Neuronal stem cell (in vitro differentiated cells): ENCODE results near the gene CASP10. TPM values are rescaled to one million over a fixed set of nuclear protein-coding genes. Genes with fewer than 3 reads are reported as not detected.

Source experiments
- DNase-seq: peaks from one replicate; pipeline ENCODE4 v3.0.0-alpha.2; 2013; ENCODE audit warnings: low spot score
- H2AFZ ChIP-seq: one replicate; pipeline ENCODE4 v1.6.1; 2013; ENCODE audit warnings: mild to moderate bottlenecking, low read length, inconsistent platforms
- H2AK5ac ChIP-seq: 2 replicates; pipeline ENCODE4 v1.6.1; 2013; ENCODE audit warnings: low read depth, mild to moderate bottlenecking, inconsistent platforms, low read length, moderate library complexity, mixed read lengths
- H2BK120ac ChIP-seq: 2 replicates; pipeline ENCODE4 v1.6.1; 2013; ENCODE audit warnings: low read depth, mild to moderate bottlenecking, inconsistent platforms, low read length, moderate library complexity, mixed read lengths
- H2BK12ac ChIP-seq: one replicate; pipeline ENCODE4 v1.6.1; 2013; ENCODE audit warnings: low read length, inconsistent platforms
- H2BK15ac ChIP-seq: 2 replicates; pipeline ENCODE4 v1.6.1; 2013; ENCODE audit warnings: mild to moderate bottlenecking, low read length, inconsistent platforms, mixed read lengths
- H2BK5ac ChIP-seq: one replicate; pipeline ENCODE4 v1.6.1; 2013; ENCODE audit warnings: inconsistent platforms, mild to moderate bottlenecking, low read length, moderate library complexity
- H3K14ac ChIP-seq: one replicate; pipeline ENCODE4 v1.6.1; 2013; ENCODE audit warnings: low read length, inconsistent platforms
- H3K18ac ChIP-seq: 2 replicates; pipeline ENCODE4 v1.6.1; 2013; ENCODE audit warnings: low read length, inconsistent platforms
- H3K23ac ChIP-seq: 2 replicates; pipeline ENCODE4 v1.6.1; 2013; ENCODE audit warnings: low read depth, mild to moderate bottlenecking, mixed read lengths, low read length, inconsistent platforms; ENCODE audit not compliant: poor library complexity
- H3K27ac ChIP-seq: replicated peaks from 3 replicates; pipeline ENCODE4 v1.5.1; 2013; ENCODE audit warnings: low read length, inconsistent platforms
- H3K27me3 ChIP-seq, 3 experiments: 2 replicates each; pipeline ENCODE4 v1.6.1; 2013; ENCODE audit warnings: low read length in 3 of 3, mild to moderate bottlenecking in 2 of 3, inconsistent platforms in 1 of 3, low read depth in 1 of 3, mixed read lengths in 1 of 3, moderate library complexity in 1 of 3; ENCODE audit not compliant: control insufficient read depth in 3 of 3, insufficient read depth in 3 of 3
- H3K36me3 ChIP-seq, 2 donors: replicated peaks in 1 of 2; 2 replicates each; pipeline ENCODE4 v1.6.1; 2013; ENCODE audit warnings: low read length in 2 of 2; ENCODE audit not compliant: control insufficient read depth in 2 of 2, insufficient read depth in 2 of 2
- H3K4ac ChIP-seq: 2 replicates; pipeline ENCODE4 v1.6.1; 2013; ENCODE audit warnings: inconsistent platforms, mild to moderate bottlenecking, low read length, moderate library complexity
- H3K4me1 ChIP-seq, 2 donors: 1 replicate in 1 of 2; 2 replicates in 1 of 2; pipeline ENCODE4 v1.6.1; 2013; ENCODE audit warnings: low read length in 2 of 2, low read depth in 1 of 2; ENCODE audit not compliant: control insufficient read depth in 2 of 2, insufficient read depth in 1 of 2
- H3K4me2 ChIP-seq: one replicate; pipeline ENCODE4 v1.6.1; 2013; ENCODE audit warnings: mild to moderate bottlenecking, low read length, inconsistent platforms; ENCODE audit not compliant: insufficient read depth, poor library complexity, severe bottlenecking
- H3K4me3 ChIP-seq, 2 donors: 2 replicates each; pipeline ENCODE4 v1.5.1; 2013; ENCODE audit warnings: low read length in 2 of 2, mild to moderate bottlenecking in 2 of 2, inconsistent platforms in 1 of 2, moderate library complexity in 1 of 2
- H3K79me1 ChIP-seq: one replicate; pipeline ENCODE4 v1.6.1; 2013; ENCODE audit warnings: low read depth, mild to moderate bottlenecking, inconsistent platforms, low read length, moderate library complexity
- H3K9ac ChIP-seq: one replicate; pipeline ENCODE4 v1.6.1; 2013; ENCODE audit warnings: mild to moderate bottlenecking, low read depth, low read length, inconsistent platforms; ENCODE audit not compliant: poor library complexity
- H3K9me3 ChIP-seq, 2 donors: replicated peaks in 1 of 2; 2 replicates each; pipeline versions ENCODE3 to v1.6.1; 2013; ENCODE audit warnings: low read length in 2 of 2, mild to moderate bottlenecking in 2 of 2, inconsistent platforms in 1 of 2, low read depth in 1 of 2, mixed read lengths in 1 of 2, moderate library complexity in 1 of 2; ENCODE audit not compliant: control insufficient read depth in 2 of 2, insufficient read depth in 1 of 2
- H4K8ac ChIP-seq: one replicate; pipeline ENCODE4 v1.6.1; 2013; ENCODE audit warnings: low read depth, mild to moderate bottlenecking, inconsistent platforms, low read length, moderate library complexity
- H4K91ac ChIP-seq: one replicate; pipeline ENCODE4 v1.6.1; 2013; ENCODE audit warnings: low read length, low read depth, mild to moderate bottlenecking, inconsistent platforms; ENCODE audit not compliant: poor library complexity
- WGBS, 2 donors: extraction: QIAGEN DNeasy Blood & Tissue Kit; methylation state at CpG; one replicate each; pipeline ENCODE4 v1.1.7; 2013; ENCODE audit warnings: missing lambda C conversion rate in 2 of 2, mixed read lengths in 1 of 2; ENCODE audit not compliant: insufficient read length in 2 of 2, insufficient replicate concordance in 1 of 2; ENCODE audit errors: extremely low coverage in 2 of 2; 5-methylcytosine and 5-hydroxymethylcytosine counted together
- polyA plus RNA-seq, 2 experiments: library from polyadenylated mRNA; stranded (reverse); fragments of 200-250 nt; gene quantifications; one replicate each; pipeline ENCODE4 v1.2.3, GENCODE V29; 2013

CASP10 gene
- polyA plus RNA-seq (2013, experiment 1 of 2), result 0.10 TPM
- polyA plus RNA-seq (2013, experiment 2 of 2), result 0.17 TPM

GRCh38 chr2:201182650-201183364, at the start of gene CASP10:
CASP10 (plus strand) TSS chr2:201183141; CDS start chr2:201185778, 2,637 bp downstream.
- Histone ChIP-seq H3K23ac (no peak within 1 kb of the TSS), H2AK5ac (no peak within 1 kb of the TSS), H3K27ac (peak within 1 kb of the TSS; percentile 27), H3K27me3 (peaks cover 0 to 8% (median 0%) of the 10 kb centered on the region in 3 experiments), H3K4me1 (no peaks in the 10 kb centered on the region), H2BK5ac (no peak within 1 kb of the TSS), H2BK120ac (no peak within 1 kb of the TSS), H3K36me3 (no peaks in the 10 kb centered on the region), H2BK12ac (no peak within 1 kb of the TSS), H3K9me3 (no peaks in the 10 kb centered on the region), H3K4me2 (no peak within 1 kb of the TSS), H3K79me1 (no peaks in the 10 kb centered on the region), H3K4ac (no peak within 1 kb of the TSS), H2AFZ (peak within 1 kb of the TSS; percentile 32), H3K4me3 (no peak within 1 kb of the TSS), H4K91ac (no peak within 1 kb of the TSS), H2BK15ac (no peak within 1 kb of the TSS), H3K18ac (no peak within 1 kb of the TSS), H3K9ac (no peak within 1 kb of the TSS), H3K14ac (no peak within 1 kb of the TSS), H4K8ac (no peak within 1 kb of the TSS)
- DNase-seq, result no peak
- no CpG with 5 or more reads among the region's 11 CpGs for WGBS, 2 donors

GRCh38 chr2:201135386-201135785, 47.6 kb upstream of the CASP10 start:
- peaks cover 3 to 8% of the 10 kb centered on the region in 2 donors for H3K36me3 ChIP-seq
- no CpG with 5 or more reads among the region's 4 CpGs for WGBS, 2 donors
- DNase-seq, result no peak

GRCh38 chr2:201136889-201137321, 46.0 kb upstream of the CASP10 start:
- WGBS, 2 donors, result no CpG with 5 or more reads among the region's 3 CpGs
- Histone ChIP-seq H2AFZ (peak overlapping the region; percentile 48), H3K9me3 (no peaks in the 10 kb centered on the region), H3K23ac (no peak overlapping the region), H3K4ac (no peak overlapping the region), H2AK5ac (peak overlapping the region; percentile 70), H3K4me1 (peaks cover 0 to 2% of the 10 kb centered on the region in 2 donors), H4K8ac (no peak overlapping the region), H3K4me3 (no peak overlapping the region), H3K27ac (no peak overlapping the region), H3K18ac (peak overlapping the region; percentile 71), H3K9ac (peak overlapping the region; percentile 21), H3K36me3 (peaks cover 3 to 8% of the 10 kb centered on the region in 2 donors), H4K91ac (no peak overlapping the region), H2BK12ac (no peak overlapping the region), H3K14ac (no peak overlapping the region), H3K79me1 (no peaks in the 10 kb centered on the region), H2BK15ac (no peak overlapping the region), H3K27me3 (peaks cover 0 to 5% (median 0%) of the 10 kb centered on the region in 3 experiments), H3K4me2 (no peak overlapping the region), H2BK5ac (no peak overlapping the region), H2BK120ac (no peak overlapping the region)
- DNase-seq, result no peak

More at GRCh38 chr2:201135386-201135785, 47.6 kb upstream of the CASP10 start:
- H3K4me3 ChIP-seq, result no peak overlapping the region
- no peak overlapping the region for H2BK120ac ChIP-seq
- H3K27ac ChIP-seq, result no peak overlapping the region
- H3K9ac ChIP-seq, result no peak overlapping the region
- no peak overlapping the region for H4K8ac ChIP-seq
- H3K4ac ChIP-seq, result no peak overlapping the region
- no peaks in the 10 kb centered on the region for H3K9me3 ChIP-seq
- no peak overlapping the region for H3K4me2 ChIP-seq
- no peaks in the 10 kb centered on the region for H3K79me1 ChIP-seq
- H2BK15ac ChIP-seq, result no peak overlapping the region
- H2BK12ac ChIP-seq, result no peak overlapping the region
- H4K91ac ChIP-seq, result no peak overlapping the region
- H3K18ac ChIP-seq, result no peak overlapping the region
- H2AFZ ChIP-seq, result no peak overlapping the region
- H3K4me1 ChIP-seq, result peaks cover 0 to 2% of the 10 kb centered on the region in 2 donors
- H3K23ac ChIP-seq, result no peak overlapping the region
- H2AK5ac ChIP-seq, result no peak overlapping the region
- H2BK5ac ChIP-seq, result no peak overlapping the region
- peaks cover 0 to 4% (median 0%) of the 10 kb centered on the region in 3 experiments for H3K27me3 ChIP-seq
- H3K14ac ChIP-seq, result no peak overlapping the region
